ENCODE measurements around the gene ACVR2B. TPM values are rescaled to one million over a fixed set of nuclear protein-coding genes. Genes with fewer than 3 reads are reported as not detected.
A peak's percentile ranks its signal among the peaks of the same experiment; 100 is the strongest.

The ACVR2B gene
- total RNA-seq, 1 donor from 2014 or later, result 56.7 TPM

GRCh38 chr3:38457111-38458003, 3.7 kb downstream of the ACVR2B start:
- TF ChIP-seq CTCF (IDR thresholded peaks at IDR 0.05; ENCODE audit: unreplicated experiment), result no peak
- Mint-ChIP-seq H3K27ac (ENCODE audit: unreplicated experiment) (no peak overlapping the region), H3K4me1 (ENCODE audit: unreplicated experiment) (peaks cover 48% of the 10 kb centered on the region), H3K36me3 (ENCODE audit: low read depth, unreplicated experiment) (peaks cover 4% of the 10 kb centered on the region), H3K9me3 (ENCODE audit: unreplicated experiment) (no peaks in the 10 kb centered on the region), H3K4me3 (ENCODE audit: unreplicated experiment) (no peak overlapping the region), H3K27me3 (ENCODE audit: unreplicated experiment) (peaks cover 23% of the 10 kb centered on the region)
- DNase-seq (ENCODE audit: low spot score), result no peak

GRCh38 chr3:38458796-38459498, 5.3 kb downstream of the ACVR2B start:
- peaks cover 40% of the 10 kb centered on the region for H3K4me1 Mint-ChIP-seq (ENCODE audit: unreplicated experiment)
- H3K27ac Mint-ChIP-seq (ENCODE audit: unreplicated experiment), result no peak overlapping the region
- no peaks in the 10 kb centered on the region for H3K36me3 Mint-ChIP-seq (ENCODE audit: low read depth, unreplicated experiment)
- no peak for TF ChIP-seq CTCF (IDR thresholded peaks at IDR 0.05; ENCODE audit: unreplicated experiment)
- no peak for DNase-seq (ENCODE audit: low spot score)
- H3K27me3 Mint-ChIP-seq (ENCODE audit: unreplicated experiment), result peaks cover 15% of the 10 kb centered on the region
- no peak overlapping the region for H3K4me3 Mint-ChIP-seq (ENCODE audit: unreplicated experiment)
- H3K9me3 Mint-ChIP-seq (ENCODE audit: unreplicated experiment), result no peaks in the 10 kb centered on the region

GRCh38 chr3:38459499-38460048, 5.9 kb downstream of the ACVR2B start:
- no peaks in the 10 kb centered on the region for H3K9me3 Mint-ChIP-seq (ENCODE audit: unreplicated experiment)
- TF ChIP-seq CTCF (IDR thresholded peaks at IDR 0.05; ENCODE audit: unreplicated experiment), result no peak
- no peaks in the 10 kb centered on the region for H3K36me3 Mint-ChIP-seq (ENCODE audit: low read depth, unreplicated experiment)
- peaks cover 38% of the 10 kb centered on the region for H3K4me1 Mint-ChIP-seq (ENCODE audit: unreplicated experiment)
- H3K27me3 Mint-ChIP-seq (ENCODE audit: unreplicated experiment), result peaks cover 13% of the 10 kb centered on the region
- H3K4me3 Mint-ChIP-seq (ENCODE audit: unreplicated experiment), result no peak overlapping the region
- no peak for DNase-seq (ENCODE audit: low spot score)
- no peak overlapping the region for H3K27ac Mint-ChIP-seq (ENCODE audit: unreplicated experiment)

GRCh38 chr3:38460377-38461270, 6.9 kb downstream of the ACVR2B start:
- H3K4me3 Mint-ChIP-seq (ENCODE audit: unreplicated experiment), result peak overlapping the region; percentile 51
- no peak for DNase-seq (ENCODE audit: low spot score)
- H3K4me1 Mint-ChIP-seq (ENCODE audit: unreplicated experiment), result peaks cover 37% of the 10 kb centered on the region
- no peak overlapping the region for H3K27ac Mint-ChIP-seq (ENCODE audit: unreplicated experiment)
- H3K9me3 Mint-ChIP-seq (ENCODE audit: unreplicated experiment), result no peaks in the 10 kb centered on the region
- H3K36me3 Mint-ChIP-seq (ENCODE audit: low read depth, unreplicated experiment), result no peaks in the 10 kb centered on the region
- H3K27me3 Mint-ChIP-seq (ENCODE audit: unreplicated experiment), result peaks cover 10% of the 10 kb centered on the region
- TF ChIP-seq CTCF (IDR thresholded peaks at IDR 0.05; ENCODE audit: unreplicated experiment), result no peak
